Measurements from ENCODE around the gene ADAMTS15.

The ADAMTS15 gene

DNA sequence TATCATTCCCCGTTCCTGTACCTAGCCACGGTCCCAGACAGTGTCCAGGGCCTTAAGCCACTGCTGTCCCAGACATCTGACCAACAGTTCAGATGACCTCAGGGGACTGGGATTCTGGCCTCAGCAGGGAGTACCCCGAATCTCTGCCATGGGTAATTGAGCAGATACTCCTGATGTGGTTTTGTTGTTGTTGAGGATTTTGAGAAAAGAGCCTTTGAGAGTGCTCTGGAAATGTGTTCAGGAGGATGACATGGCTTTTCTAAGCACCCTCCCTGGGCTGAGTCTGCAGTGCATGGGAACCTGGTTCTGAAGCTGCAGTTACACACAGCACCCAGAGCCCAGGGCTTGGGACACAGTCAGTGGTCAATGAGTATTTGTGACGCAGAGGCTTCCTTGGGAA lies 30.4 kb downstream of the ADAMTS15 start:
- DNase-seq (ENCODE audit: low read depth in 3 of 3), result no peak

DNA sequence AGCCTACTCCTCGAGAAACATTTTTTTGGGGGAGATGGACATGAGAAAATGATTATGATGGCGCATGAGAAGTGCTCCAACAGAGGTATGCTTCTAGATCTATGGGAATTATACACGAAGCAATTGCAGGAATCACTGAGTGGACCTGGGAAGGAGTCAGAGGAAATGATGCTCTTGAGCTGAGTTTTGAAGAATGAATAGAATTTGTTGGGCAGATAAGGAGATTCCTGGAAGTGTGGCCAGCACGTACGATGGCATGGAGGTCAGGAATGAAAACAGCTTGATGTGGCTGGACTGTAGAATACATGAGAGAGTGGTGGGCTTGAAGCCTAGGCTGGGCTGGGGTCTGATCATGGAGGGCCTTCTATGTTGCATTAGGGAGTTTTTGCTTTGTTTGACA lies 31.7 kb downstream of the ADAMTS15 start:
- no peak for DNase-seq (ENCODE audit: low read depth in 3 of 3)

DNA sequence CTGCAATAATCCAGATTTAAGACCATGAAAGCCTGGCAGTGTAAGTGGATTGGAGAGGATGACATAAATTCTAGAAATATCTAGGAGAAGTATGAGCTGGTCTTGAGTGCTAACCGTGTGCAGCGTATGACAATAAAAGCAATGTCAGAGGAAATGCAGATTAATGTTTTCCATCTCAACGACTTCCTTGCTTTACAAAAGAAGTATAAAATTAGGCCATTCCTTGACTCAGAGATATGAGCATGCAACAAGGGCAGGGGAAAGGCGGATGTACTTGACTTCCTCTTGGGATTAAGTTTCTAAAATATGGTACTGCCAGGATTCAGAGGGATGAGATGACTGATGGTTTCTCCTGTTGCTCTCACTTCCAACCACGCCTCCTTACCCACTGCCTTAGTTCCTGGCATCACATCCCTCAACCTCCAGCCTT lies 32.3 kb downstream of the ADAMTS15 start:
- no peak for DNase-seq (ENCODE audit: low read depth in 3 of 3)

DNA sequence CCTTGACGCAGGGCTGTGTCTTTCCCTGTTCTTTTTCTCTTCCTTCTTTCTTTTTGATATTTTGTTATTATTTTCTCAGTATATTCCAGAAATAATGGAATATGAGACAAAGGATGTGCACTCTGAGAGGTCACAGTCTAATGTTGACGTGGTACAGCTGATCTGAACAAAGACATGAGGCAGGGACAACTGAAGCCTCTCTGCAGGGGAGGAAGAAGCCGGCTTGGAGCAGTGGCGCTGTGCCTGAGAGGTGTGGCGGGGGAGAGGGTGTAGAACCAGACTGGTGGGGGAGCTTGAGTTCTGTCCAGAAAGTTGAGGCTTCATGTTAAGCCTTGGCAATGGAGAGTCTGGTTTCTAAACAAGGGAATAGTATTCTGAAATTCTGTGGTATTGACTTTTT lies 34.7 kb downstream of the ADAMTS15 start:
- no peak for DNase-seq (ENCODE audit: low read depth in 3 of 3)

DNA sequence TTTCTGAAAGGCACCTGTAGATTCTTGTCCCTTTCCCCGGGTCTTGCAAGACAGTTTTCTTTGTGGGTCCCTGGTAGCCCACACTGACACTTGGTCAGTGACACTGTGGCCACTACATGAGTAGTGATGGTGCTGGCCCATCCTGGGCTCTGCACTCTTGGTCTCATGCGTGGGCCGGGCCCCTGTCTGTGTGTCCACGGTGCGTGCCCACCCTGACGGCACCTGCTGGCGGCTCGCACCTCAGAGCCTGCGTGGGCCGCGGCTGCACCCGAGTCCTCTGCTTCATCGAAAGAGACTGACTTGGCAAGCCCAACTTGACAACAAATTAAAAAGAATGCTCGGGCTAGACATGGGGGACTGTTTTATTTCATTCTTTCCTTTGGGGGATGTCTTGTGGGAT lies 37.5 kb downstream of the ADAMTS15 start:
- no peak for DNase-seq (ENCODE audit: low read depth in 3 of 3)

DNA sequence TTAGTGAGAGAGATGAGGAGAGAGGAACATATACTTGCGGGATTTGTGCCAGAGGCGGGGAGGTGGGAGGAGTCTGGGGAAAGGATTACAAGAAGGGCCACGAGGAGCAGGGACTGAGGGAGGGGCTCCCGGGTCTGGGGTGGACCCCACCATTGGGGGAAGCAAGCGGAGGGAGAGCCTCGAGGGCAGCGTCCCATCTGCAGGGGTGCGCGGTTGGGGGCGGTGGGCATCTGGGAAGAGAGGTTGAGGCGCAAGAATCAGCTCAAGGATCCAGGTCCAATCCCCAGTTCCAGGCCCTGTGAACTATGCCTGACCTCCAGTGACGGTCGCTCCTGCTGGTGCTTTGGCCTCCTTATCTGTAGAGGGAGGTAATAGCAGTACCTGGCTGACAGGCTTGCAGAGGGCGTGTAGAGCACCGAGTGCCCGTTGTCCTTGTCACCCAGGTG lies 38.0 kb downstream of the ADAMTS15 start:
- no peak for DNase-seq (ENCODE audit: low read depth in 3 of 3)

- no peak for DNase-seq (ENCODE audit: low read depth in 3 of 3)
Observed at GRCh38 chr11:130486987-130487923, 38.8 kb downstream of the ADAMTS15 start.

DNA sequence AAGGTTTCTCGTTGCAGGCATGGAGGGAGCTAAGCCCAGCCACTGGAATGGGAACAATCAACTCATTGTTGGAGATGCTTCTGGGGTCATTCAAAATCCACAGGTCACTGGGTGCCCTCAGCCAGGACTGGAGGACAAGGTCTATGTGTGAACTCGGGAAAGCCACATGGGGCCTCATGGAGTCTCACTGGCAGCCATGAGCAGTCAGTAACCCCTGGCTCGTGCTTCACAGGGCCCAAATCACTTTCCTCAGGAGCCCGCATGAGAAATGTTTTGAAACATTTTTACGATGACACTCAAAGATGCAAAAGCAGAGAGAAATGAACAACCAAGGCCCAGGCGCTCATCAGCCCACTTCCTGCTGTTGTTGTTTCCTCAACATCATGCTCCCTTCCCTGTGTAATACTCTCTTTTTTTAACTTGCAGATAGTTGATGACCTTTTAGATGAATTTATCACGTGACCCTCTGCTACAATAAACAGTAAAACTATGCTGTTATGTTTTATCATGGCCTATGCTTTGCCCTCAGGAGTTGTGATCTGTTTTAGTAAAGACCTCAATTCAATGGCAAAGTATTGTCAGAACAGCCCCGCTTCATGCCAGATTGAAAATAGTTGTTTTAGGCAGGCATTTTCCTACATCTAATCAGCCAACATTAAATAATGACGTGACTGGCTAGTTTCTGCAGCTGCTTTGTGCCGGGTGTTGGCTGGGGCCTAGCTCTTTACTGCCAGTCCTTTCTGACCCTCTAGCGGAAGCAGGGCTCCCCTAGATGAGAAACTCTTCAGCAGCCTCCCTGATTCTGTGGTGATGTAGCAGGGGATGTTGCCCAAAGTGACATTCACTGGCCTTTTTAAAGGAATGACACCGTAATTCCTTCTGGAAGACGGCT lies 39.7 kb downstream of the ADAMTS15 start:
- no peak for DNase-seq (ENCODE audit: low read depth in 3 of 3)

DNA sequence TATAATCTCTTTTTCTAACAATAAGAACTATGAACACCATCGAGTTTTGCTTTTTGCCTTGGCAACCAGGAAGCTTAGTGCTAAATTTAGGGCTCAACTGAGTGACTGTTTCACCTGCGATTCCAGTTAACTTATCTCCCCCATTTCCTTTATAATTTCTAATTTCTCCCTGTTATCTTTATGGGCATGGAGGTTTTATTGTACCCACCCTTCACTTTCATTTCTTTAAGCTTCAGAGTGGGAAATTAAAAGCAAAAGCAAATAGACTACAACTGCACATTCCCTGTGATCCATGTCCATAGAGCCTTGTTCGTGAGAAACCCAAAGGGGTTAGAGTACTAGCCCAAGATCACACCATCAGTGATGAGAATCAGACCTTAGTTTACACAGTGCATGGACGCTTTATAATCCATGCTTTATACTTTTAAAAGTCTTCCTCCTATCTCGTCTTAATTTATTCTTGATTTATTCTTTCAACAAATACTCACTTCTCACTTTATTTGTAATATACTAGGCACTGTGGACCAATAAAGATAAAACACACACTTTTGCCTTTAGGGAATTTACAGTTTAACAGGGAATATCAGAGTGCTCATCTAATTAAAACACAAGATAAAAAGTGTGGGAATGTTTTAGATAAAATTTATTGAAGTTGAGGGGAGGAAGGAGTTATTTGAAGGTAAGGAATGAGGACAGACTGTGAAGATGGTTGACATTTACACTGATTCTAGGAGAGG lies 40.6 kb downstream of the ADAMTS15 start:
- no peak for DNase-seq (ENCODE audit: low read depth in 3 of 3)

DNA sequence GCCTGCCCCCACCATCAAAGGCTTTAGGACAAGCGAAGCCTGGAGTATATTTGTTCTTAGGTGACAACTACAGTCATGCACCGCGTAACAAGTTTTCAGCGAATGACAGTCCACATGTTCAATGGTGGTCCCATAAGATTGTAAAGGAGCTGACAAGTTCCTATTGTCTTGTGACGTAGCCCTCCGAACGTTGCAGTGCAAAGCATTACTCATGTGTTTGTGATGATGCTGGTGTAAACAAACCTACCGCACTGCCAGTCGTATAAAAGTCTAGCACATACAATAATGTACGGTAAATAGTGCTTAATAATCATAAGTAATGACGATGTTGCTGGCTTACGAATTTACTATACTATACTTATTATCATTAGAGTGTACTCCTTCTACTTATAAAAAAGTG lies 41.3 kb downstream of the ADAMTS15 start:
- DNase-seq (ENCODE audit: low read depth in 3 of 3), result no peak

GRCh38 chr11:130490682-130491449 lies 42.4 kb downstream of the ADAMTS15 start:
- DNase-seq (ENCODE audit: low read depth in 3 of 3), result no peak

GRCh38 chr11:130498181-130498580 lies 49.7 kb downstream of the ADAMTS15 start:
- no peak for DNase-seq (ENCODE audit: low read depth in 3 of 3)

DNA sequence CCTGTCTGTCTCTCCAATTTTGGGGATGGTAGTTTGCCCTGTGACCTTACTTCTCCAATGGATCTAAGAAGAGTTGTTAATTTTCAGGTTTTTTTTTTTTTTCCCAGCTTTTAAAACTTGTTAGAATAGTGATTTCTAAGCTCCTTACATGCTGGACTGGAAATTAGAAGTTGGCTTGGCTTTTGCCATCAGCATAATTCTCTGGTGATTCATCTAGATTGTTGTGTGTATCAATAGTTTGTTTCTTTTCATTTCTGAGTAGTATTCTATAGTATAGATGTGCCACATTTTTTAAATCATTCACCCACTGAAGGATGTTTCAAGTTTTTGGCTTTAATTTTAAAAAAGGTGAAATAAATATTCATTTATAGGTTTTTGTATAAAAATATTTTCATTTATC lies 51.4 kb downstream of the ADAMTS15 start:
- DNase-seq (ENCODE audit: low read depth in 3 of 3), result no peak

GRCh38 chr11:130504317-130504716 lies 55.9 kb downstream of the ADAMTS15 start:
- DNase-seq (ENCODE audit: low read depth in 3 of 3), result no peak

DNA sequence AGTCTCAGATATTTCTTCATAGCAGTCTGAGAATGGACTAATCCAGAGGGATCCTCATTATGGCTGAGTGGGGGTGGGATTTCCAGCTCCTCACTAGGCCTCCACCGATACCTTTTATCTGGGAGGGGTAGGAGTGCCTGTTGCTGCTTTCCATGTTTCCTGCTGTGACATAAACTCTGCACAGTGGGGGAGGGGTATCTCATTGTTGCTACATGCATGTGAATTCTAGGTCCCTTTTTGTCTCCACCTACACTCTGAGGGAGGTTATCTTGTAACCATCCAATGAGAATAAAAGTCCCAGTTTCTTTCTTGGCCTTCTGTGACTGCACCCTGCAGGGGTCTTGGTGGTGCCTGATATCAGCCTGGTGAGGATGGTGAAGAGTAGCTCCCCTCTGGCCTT lies 60.5 kb downstream of the ADAMTS15 start:
- DNase-seq (ENCODE audit: low read depth in 3 of 3), result no peak

DNA sequence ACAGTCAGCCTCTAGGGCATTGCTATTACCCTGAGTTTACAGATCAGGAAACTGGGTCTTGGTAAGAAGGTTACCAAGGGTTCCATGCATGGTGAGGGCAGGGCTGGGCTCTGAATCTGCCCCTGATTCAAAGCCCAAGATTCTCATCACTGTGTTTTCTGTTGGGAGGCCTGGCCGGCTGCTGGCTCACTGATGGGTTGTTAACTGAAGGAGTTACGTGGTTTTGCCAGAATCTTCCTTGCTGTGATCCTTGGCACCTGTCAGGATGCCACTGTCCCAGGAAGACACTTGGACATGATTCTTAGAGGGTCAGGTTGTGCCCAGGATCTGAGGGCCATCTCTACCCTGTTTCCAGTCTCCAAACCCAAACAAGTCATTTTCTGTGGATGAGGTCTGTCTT lies 61.5 kb downstream of the ADAMTS15 start:
- DNase-seq (ENCODE audit: low read depth in 3 of 3), result no peak

DNA sequence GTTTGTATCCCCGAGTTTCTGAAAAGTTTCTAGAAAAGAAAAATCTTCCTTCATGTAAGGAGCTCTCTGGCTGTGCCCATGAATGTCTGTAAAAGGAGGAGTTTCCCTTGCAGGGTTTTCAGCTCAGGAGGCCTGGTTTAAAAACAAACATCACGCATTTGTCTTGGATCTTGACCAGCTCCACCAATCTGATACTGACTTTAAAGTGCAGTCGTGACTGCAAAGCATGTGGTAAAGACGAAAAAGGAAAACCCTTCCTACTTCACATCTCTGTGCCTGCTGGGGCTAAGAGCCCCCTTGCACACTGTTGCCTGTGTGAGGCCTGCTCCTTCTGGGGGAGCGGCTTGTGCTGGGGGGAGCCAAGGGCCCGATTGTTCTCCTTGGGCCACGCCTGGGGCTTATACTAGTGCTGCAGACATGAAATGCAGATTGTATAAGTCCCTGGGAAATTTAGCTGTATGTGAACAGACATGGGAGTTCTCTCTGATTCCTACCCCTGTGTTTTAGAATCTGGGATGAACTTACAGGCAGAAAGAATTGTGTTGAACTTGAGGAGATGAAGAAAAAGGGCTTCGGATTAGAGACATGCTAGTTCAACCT lies 62.1 kb downstream of the ADAMTS15 start:
- DNase-seq (ENCODE audit: low read depth in 3 of 3), result no peak

DNA sequence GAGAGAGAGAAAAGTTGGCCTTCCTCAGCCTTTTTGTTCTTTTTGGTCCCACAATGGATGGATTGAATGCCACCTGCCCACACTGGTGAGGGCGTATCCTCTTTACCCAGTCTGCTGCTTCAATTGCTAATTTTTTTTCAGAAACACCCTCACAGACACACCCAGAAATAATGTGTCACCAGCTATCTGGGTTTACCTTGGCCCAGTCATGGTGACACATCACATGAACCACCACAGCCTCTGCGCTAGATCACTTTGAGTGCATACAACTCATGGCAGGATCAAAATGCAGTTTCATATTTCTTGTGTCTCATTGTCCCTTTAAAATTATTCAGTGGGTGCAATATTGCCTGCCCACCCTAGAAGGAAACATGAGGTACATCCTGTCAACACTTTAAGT lies 63.3 kb downstream of the ADAMTS15 start:
- no peak for DNase-seq (ENCODE audit: low read depth in 3 of 3)

DNA sequence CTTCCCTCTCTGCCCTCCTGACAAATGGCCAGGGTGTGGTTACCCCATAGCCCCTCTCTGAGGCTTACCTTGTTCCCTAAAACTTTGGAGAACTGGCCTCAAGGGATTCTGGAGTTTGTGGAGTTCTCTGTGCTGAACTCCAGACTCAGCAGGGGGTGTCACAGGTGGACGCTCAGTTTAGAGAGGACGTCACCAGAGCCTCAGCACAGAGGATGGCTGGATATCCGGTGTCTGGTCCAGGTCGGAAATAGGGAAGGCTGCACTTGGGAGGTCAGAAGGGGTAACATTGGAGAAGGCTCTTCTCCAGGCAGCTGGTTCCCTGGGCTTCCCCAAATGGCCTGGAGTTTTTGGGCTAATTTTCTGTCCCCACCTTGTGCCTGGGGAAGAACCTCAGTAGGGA lies 64.2 kb downstream of the ADAMTS15 start:
- no peak for DNase-seq (ENCODE audit: low read depth in 3 of 3)

- DNase-seq (ENCODE audit: low read depth in 3 of 3), result no peak
Observed at GRCh38 chr11:130513132-130513531, 64.7 kb downstream of the ADAMTS15 start.

DNA sequence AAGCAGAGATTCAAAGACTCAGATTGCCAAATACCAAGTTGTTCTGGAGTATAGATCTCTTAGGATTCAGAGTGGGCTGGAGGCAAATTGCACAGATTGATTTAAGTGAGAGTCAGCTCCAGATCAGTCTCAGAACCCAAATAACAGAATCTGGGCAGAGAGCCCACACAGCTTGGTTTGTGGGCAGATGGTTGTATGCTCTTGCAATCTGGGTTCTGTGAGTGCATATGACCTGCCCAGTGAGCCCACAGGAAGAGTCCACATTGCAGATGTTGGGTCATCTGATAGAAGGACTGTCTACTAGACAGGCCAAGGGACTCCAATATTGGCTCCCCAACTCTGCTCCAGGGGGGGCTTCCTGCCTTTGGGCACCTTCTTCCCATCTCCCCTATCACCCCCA lies 65.9 kb downstream of the ADAMTS15 start:
- no peak for DNase-seq (ENCODE audit: low read depth in 3 of 3)
